Lower leg skin (tissue), 3 donors: ENCODE results near the gene SPINK4.

Experiments
- CTCF ChIP-seq, 3 donors: fragments of 450-650 bp; IDR thresholded peaks; one replicate each; pipeline ENCODE4 v1.5.1; 2016; ENCODE audit warnings: antibody characterized with exemption in 3 of 3, mild to moderate bottlenecking in 3 of 3, moderate library complexity in 2 of 3
- POLR2A ChIP-seq, 2 donors: fragments of 450-650 bp; IDR thresholded peaks; one replicate each; pipeline ENCODE4 v1.6.1; 2016 to 2017; ENCODE audit warnings: antibody characterized with exemption in 2 of 2, mild to moderate bottlenecking in 1 of 2, moderate library complexity in 1 of 2

- TF ChIP-seq CTCF (IDR thresholded peaks at IDR 0.05) (no peak), POLR2A (IDR thresholded peaks at IDR 0.05) (no peak)
Measured at GRCh38 chr9:33196736-33197135, 43.2 kb upstream of the SPINK4 start.
